ENCODE results near the gene MATCAP1. TPM values are rescaled to one million over a fixed set of nuclear protein-coding genes. Genes with fewer than 3 reads are reported as not detected.

Gene MATCAP1
- total and polyA plus RNA-seq, 4 donors: 1.5 to 4.8 (median 3.2) TPM

DNA sequence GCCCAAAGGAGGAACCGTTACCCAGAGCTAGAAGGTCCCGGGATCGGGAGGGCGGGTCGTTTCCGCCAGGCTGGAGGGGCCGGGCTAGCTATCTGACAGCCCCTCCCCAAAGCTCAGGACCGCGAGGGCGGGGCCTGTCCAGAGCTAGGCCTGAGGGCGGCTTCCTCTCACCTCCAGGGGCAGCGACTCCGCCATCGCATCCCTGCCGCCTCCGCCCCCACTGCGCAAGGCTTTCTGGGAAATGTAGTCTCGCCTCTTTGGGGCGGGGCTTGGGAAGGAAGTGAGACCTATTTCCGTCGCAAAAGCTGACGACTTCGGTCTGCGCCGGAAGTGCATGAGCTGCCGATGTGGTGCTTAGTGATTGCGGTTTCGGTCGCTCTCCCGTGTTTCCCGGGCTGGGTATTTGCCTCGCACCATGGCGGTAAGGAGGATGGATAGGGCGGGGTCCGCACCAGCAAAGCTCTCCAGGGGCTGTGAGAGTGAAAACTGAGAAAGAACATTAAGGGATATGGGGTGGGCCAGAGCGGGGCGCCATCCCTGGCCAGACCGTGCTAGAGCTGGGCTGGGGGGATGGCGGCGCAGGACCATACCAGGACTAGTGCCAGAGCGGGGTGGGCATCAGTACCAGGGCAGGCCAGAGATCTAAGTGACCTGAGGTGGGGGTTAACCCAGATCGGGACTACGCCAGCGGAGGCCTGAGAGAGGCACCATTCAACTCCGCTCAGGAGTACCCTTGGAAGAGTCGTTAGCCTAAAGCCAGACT lies 43.2 kb upstream of the MATCAP1 start, which contains the start of gene TMEM208:
Gene TMEM208 (plus strand): TSS at position 327 of the 763 bp plus-strand sequence. CDS start 89 bp downstream, at position 416.
- no peaks in the 10 kb centered on the region for H3K9me3 ChIP-seq (ENCODE audit: control insufficient read depth in 4 of 4, low read length in 3 of 4)
- TF ChIP-seq, protein P1, sequence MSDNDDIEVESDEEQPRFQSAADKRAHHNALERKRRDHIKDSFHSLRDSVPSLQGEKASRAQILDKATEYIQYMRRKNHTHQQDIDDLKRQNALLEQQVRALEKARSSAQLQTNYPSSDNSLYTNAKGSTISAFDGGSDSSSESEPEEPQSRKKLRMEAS (IDR thresholded peaks at IDR 0.05): no peak
- TF ChIP-seq, protein P2, sequence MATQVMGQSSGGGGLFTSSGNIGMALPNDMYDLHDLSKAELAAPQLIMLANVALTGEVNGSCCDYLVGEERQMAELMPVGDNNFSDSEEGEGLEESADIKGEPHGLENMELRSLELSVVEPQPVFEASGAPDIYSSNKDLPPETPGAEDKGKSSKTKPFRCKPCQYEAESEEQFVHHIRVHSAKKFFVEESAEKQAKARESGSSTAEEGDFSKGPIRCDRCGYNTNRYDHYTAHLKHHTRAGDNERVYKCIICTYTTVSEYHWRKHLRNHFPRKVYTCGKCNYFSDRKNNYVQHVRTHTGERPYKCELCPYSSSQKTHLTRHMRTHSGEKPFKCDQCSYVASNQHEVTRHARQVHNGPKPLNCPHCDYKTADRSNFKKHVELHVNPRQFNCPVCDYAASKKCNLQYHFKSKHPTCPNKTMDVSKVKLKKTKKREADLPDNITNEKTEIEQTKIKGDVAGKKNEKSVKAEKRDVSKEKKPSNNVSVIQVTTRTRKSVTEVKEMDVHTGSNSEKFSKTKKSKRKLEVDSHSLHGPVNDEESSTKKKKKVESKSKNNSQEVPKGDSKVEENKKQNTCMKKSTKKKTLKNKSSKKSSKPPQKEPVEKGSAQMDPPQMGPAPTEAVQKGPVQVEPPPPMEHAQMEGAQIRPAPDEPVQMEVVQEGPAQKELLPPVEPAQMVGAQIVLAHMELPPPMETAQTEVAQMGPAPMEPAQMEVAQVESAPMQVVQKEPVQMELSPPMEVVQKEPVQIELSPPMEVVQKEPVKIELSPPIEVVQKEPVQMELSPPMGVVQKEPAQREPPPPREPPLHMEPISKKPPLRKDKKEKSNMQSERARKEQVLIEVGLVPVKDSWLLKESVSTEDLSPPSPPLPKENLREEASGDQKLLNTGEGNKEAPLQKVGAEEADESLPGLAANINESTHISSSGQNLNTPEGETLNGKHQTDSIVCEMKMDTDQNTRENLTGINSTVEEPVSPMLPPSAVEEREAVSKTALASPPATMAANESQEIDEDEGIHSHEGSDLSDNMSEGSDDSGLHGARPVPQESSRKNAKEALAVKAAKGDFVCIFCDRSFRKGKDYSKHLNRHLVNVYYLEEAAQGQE (IDR thresholded peaks at IDR 0.05): peak; percentile 53
- TF ChIP-seq RAD21 (IDR thresholded peaks at IDR 0.05) (no peak), TAF1 (conservative IDR thresholded peaks at IDR 0.05) (no peak), HNF4A (conservative IDR thresholded peaks at IDR 0.05) (peak in 1 of 2 donors; percentile 32), RXRA (IDR thresholded peaks at IDR 0.05) (peak; percentile 30 to 48), FOXA1 (IDR thresholded peaks at IDR 0.05) (peak; percentile 85), JUND (IDR thresholded peaks at IDR 0.05) (peak in 1 of 2 donors; percentile 23), YY1 (IDR thresholded peaks at IDR 0.05) (peak; percentile 95), SP1 (IDR thresholded peaks at IDR 0.05) (peak; percentile 92), NR2F2 (IDR thresholded peaks at IDR 0.05) (peak; percentile 55), GABPA (IDR thresholded peaks at IDR 0.05 in 1 of 2, conservative IDR thresholded peaks at IDR 0.05 in 1 of 2) (peak; percentile 100), EGR1 (IDR thresholded peaks at IDR 0.05; ENCODE audit: low read depth in 2 of 2) (peak; percentile 93 to 97)
- TF ChIP-seq, protein P3, sequence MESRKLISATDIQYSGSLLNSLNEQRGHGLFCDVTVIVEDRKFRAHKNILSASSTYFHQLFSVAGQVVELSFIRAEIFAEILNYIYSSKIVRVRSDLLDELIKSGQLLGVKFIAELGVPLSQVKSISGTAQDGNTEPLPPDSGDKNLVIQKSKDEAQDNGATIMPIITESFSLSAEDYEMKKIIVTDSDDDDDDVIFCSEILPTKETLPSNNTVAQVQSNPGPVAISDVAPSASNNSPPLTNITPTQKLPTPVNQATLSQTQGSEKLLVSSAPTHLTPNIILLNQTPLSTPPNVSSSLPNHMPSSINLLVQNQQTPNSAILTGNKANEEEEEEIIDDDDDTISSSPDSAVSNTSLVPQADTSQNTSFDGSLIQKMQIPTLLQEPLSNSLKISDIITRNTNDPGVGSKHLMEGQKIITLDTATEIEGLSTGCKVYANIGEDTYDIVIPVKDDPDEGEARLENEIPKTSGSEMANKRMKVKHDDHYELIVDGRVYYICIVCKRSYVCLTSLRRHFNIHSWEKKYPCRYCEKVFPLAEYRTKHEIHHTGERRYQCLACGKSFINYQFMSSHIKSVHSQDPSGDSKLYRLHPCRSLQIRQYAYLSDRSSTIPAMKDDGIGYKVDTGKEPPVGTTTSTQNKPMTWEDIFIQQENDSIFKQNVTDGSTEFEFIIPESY (IDR thresholded peaks at IDR 0.05): peak; percentile 90
- TF ChIP-seq, protein P4, sequence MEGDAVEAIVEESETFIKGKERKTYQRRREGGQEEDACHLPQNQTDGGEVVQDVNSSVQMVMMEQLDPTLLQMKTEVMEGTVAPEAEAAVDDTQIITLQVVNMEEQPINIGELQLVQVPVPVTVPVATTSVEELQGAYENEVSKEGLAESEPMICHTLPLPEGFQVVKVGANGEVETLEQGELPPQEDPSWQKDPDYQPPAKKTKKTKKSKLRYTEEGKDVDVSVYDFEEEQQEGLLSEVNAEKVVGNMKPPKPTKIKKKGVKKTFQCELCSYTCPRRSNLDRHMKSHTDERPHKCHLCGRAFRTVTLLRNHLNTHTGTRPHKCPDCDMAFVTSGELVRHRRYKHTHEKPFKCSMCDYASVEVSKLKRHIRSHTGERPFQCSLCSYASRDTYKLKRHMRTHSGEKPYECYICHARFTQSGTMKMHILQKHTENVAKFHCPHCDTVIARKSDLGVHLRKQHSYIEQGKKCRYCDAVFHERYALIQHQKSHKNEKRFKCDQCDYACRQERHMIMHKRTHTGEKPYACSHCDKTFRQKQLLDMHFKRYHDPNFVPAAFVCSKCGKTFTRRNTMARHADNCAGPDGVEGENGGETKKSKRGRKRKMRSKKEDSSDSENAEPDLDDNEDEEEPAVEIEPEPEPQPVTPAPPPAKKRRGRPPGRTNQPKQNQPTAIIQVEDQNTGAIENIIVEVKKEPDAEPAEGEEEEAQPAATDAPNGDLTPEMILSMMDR (IDR thresholded peaks at IDR 0.05; ENCODE audit: low read depth, low read length, missing input control): peak; percentile 13
- H3K9ac ChIP-seq (ENCODE audit: low read depth in 1 of 2, low read length in 2 of 2): peak within 1 kb of the TSS; percentile 84 to 93
- H3K36me3 ChIP-seq (ENCODE audit: control insufficient read depth in 4 of 4, insufficient read depth in 3 of 4, low read depth in 1 of 4, low read length in 3 of 4): peaks cover 7 to 19% (median 17%) of the 10 kb centered on the region in 4 donors
- H3K4me1 ChIP-seq (ENCODE audit: control insufficient read depth in 4 of 4, insufficient read depth in 4 of 4, low read length in 3 of 4): peaks cover 2 to 47% (median 30%) of the 10 kb centered on the region in 4 donors
- H3K27me3 ChIP-seq (ENCODE audit: control insufficient read depth in 4 of 4, insufficient read depth in 4 of 4, low read length in 3 of 4): no peaks in the 10 kb centered on the region
- WGBS: under 1% methylated on average over 46 of the region's 46 CpGs
- peak within 1 kb of the TSS; percentile 49 to 70 for H3K27ac ChIP-seq (ENCODE audit: low read depth in 1 of 2, low read length in 2 of 2)
- peak within 1 kb of the TSS; percentile 81 to 98 (median 93) for H3K4me3 ChIP-seq (ENCODE audit: low read depth in 1 of 3, low read length in 3 of 3)
- DNase-seq (ENCODE audit: low spot score): peak; percentile 99

Data from liver (tissue), 9 donors.